Skeletal muscle tissue (tissue), 4 donors: Measurements from ENCODE around the gene RANGAP1. TPM values are rescaled to one million over a fixed set of nuclear protein-coding genes. Genes with fewer than 3 reads are reported as not detected.

Experiments
- H3K27ac ChIP-seq: one replicate; pipeline ENCODE4 v1.7.0; 2013; ENCODE audit warnings: mild to moderate bottlenecking, low read depth, low read length, inconsistent platforms
- H3K27me3 ChIP-seq, 3 donors: one replicate each; pipeline ENCODE4 v1.7.0; 2013; ENCODE audit warnings: low read length in 3 of 3; ENCODE audit not compliant: control insufficient read depth in 3 of 3, insufficient read depth in 3 of 3
- H3K36me3 ChIP-seq, 3 donors: one replicate each; pipeline ENCODE4 v1.7.0; 2013; ENCODE audit warnings: low read length in 3 of 3; ENCODE audit not compliant: control insufficient read depth in 3 of 3, insufficient read depth in 3 of 3
- H3K4me1 ChIP-seq, 3 donors: one replicate each; pipeline ENCODE4 v1.7.0; 2013; ENCODE audit warnings: low read length in 3 of 3, mild to moderate bottlenecking in 3 of 3; ENCODE audit not compliant: control insufficient read depth in 3 of 3, insufficient read depth in 3 of 3
- H3K4me3 ChIP-seq, 3 donors: one replicate each; pipeline ENCODE4 v1.7.0; 2013; ENCODE audit warnings: low read length in 3 of 3
- H3K9ac ChIP-seq, 3 donors: one replicate each; pipeline ENCODE4 v1.7.0; 2013; ENCODE audit warnings: low read length in 3 of 3, mild to moderate bottlenecking in 3 of 3, moderate library complexity in 2 of 3, low read depth in 1 of 3
- H3K9me3 ChIP-seq, 3 donors: one replicate each; pipeline ENCODE4 v1.7.0; 2013; ENCODE audit warnings: low read length in 3 of 3; ENCODE audit not compliant: control insufficient read depth in 3 of 3
- total RNA-seq: library from RNA; depleted of rRNA; stranded (reverse); fragments of >200 nt; gene quantifications from one replicate; pipeline ENCODE4 v1.2.3, GENCODE V29; 2014
- donor health status: Osteomylitis.

RANGAP1 gene
- total RNA-seq, 1 donor from 2014 or later = 10.4 TPM

GRCh38 chr22:41239443-41240128 lies 46.4 kb downstream of the RANGAP1 start:
- Histone ChIP-seq H3K9me3 (no peaks in the 10 kb centered on the region), H3K9ac (no peak overlapping the region), H3K4me3 (no peak overlapping the region), H3K4me1 (peaks cover 11 to 16% (median 15%) of the 10 kb centered on the region in 3 donors), H3K27ac (no peak overlapping the region), H3K27me3 (no peaks in the 10 kb centered on the region), H3K36me3 (no peaks in the 10 kb centered on the region)

GRCh38 chr22:41238570-41239442 lies 47.2 kb downstream of the RANGAP1 start:
- Histone ChIP-seq H3K4me1 (peaks cover 11 to 16% (median 15%) of the 10 kb centered on the region in 3 donors), H3K9ac (no peak overlapping the region), H3K4me3 (no peak overlapping the region), H3K36me3 (no peaks in the 10 kb centered on the region), H3K27ac (no peak overlapping the region), H3K9me3 (no peaks in the 10 kb centered on the region), H3K27me3 (no peaks in the 10 kb centered on the region)

GRCh38 chr22:41237707-41238569 lies 48.0 kb downstream of the RANGAP1 start:
- H3K9me3 ChIP-seq = no peaks in the 10 kb centered on the region
- H3K4me1 ChIP-seq = peaks cover 11 to 16% (median 15%) of the 10 kb centered on the region in 3 donors
- H3K36me3 ChIP-seq = no peaks in the 10 kb centered on the region
- peak overlapping the region; percentile 32 to 79 (median 33) for H3K9ac ChIP-seq
- H3K27ac ChIP-seq = no peak overlapping the region
- peak overlapping the region; percentile 38 to 66 (median 58) for H3K4me3 ChIP-seq
- H3K27me3 ChIP-seq = no peaks in the 10 kb centered on the region

- Histone ChIP-seq H3K27ac (no peak overlapping the region), H3K4me3 (peak overlapping the region; percentile 38 to 66 (median 58)), H3K4me1 (peaks cover 11 to 19% (median 16%) of the 10 kb centered on the region in 3 donors), H3K9me3 (no peaks in the 10 kb centered on the region), H3K9ac (peak overlapping the region; percentile 32 to 79 (median 33)), H3K36me3 (no peaks in the 10 kb centered on the region), H3K27me3 (no peaks in the 10 kb centered on the region)
Measured at GRCh38 chr22:41237036-41237706, 48.8 kb downstream of the RANGAP1 start.

GRCh38 chr22:41234815-41235695 lies 50.9 kb downstream of the RANGAP1 start:
- Histone ChIP-seq H3K4me1 (peaks cover 11 to 23% (median 16%) of the 10 kb centered on the region in 3 donors), H3K27me3 (no peaks in the 10 kb centered on the region), H3K9ac (peak overlapping the region in 1 of 3 donors; percentile 25), H3K4me3 (no peak overlapping the region), H3K36me3 (peaks cover 0 to 10% (median 10%) of the 10 kb centered on the region in 3 donors), H3K9me3 (no peaks in the 10 kb centered on the region), H3K27ac (no peak overlapping the region)

- Histone ChIP-seq H3K36me3 (peaks cover 20 to 28% (median 27%) of the 10 kb centered on the region in 3 donors), H3K9me3 (no peaks in the 10 kb centered on the region), H3K27me3 (no peaks in the 10 kb centered on the region), H3K9ac (no peak overlapping the region), H3K4me1 (peaks cover 0 to 8% (median 4%) of the 10 kb centered on the region in 3 donors), H3K4me3 (no peak overlapping the region), H3K27ac (no peak overlapping the region)
Measured at GRCh38 chr22:41231369-41231768, 54.6 kb downstream of the RANGAP1 start.

- H3K9me3 ChIP-seq = no peaks in the 10 kb centered on the region
- no peak overlapping the region for H3K4me3 ChIP-seq
- no peak overlapping the region for H3K9ac ChIP-seq
- H3K27me3 ChIP-seq = no peaks in the 10 kb centered on the region
- H3K4me1 ChIP-seq = peaks cover 0 to 8% (median 2%) of the 10 kb centered on the region in 3 donors
- H3K36me3 ChIP-seq = peaks cover 27 to 36% (median 33%) of the 10 kb centered on the region in 3 donors
- no peak overlapping the region for H3K27ac ChIP-seq
Measured at GRCh38 chr22:41230401-41230785, 55.6 kb downstream of the RANGAP1 start.

GRCh38 chr22:41229730-41230400 lies 56.1 kb downstream of the RANGAP1 start:
- H3K9me3 ChIP-seq = no peaks in the 10 kb centered on the region
- H3K4me1 ChIP-seq = peaks cover 0 to 8% (median 0%) of the 10 kb centered on the region in 3 donors
- no peak overlapping the region for H3K27ac ChIP-seq
- no peak overlapping the region for H3K9ac ChIP-seq
- H3K4me3 ChIP-seq = no peak overlapping the region
- no peaks in the 10 kb centered on the region for H3K27me3 ChIP-seq
- peaks cover 32 to 42% (median 39%) of the 10 kb centered on the region in 3 donors for H3K36me3 ChIP-seq
